HCT116 (cell line): Measurements from ENCODE around the gene ST6GALNAC5. TPM values are rescaled to one million over a fixed set of nuclear protein-coding genes. Genes with fewer than 3 reads are reported as not detected.

ENCODE experiments used
- ATAC-seq: fragments of 200-7000 bp; cut with Tn5 transposase; 2 replicates; pipeline ENCODE4 v1.9.1; 2020; ENCODE audit warnings: mild to moderate bottlenecking, moderate library complexity
- BruUV-seq: library from RNA; stranded (reverse); fragments of 400-500 nt; replicated peaks from 2 replicates; lab custom pipeline; 2021; lab: Mats Ljungman, UMichigan
- CTCF ChIA-PET: fragments of 300-600 bp; sonication (Branson Sonifier 250); formaldehyde crosslinking; loops from one replicate; lab custom pipeline; 2021; ENCODE audit warnings: antibody characterized with exemption; lab: Charles Lee
- POLR2A ChIA-PET: fragments of 300-600, 350-600 bp; sonication (Branson Sonifier 250); formaldehyde crosslinking; loops from one replicate; lab custom pipeline; 2021; ENCODE audit warnings: antibody characterized with exemption; lab: Charles Lee
- RAD21 ChIA-PET, 2 experiments: fragments of 300-600 bp; sonication (Branson Sonifier 250); formaldehyde crosslinking; loops; one replicate each; lab custom pipeline; 2023; ENCODE audit warnings: low total read pairs in 2 of 2; ENCODE audit not compliant: uncharacterized antibody in 2 of 2, unreplicated experiment in 2 of 2, low non-redundant PET in 1 of 2; lab: Charles Lee
- DNase-seq: peaks from one replicate; pipeline ENCODE4 v3.0.0-alpha.2; 2010; ENCODE audit warnings: low read depth, low spot score
- H2AFZ ChIP-seq: fragments of 200-600 bp; shearing (Covaris generic), sonication (generic); 2 replicates; pipeline ENCODE4 v1.6.1; 2017; ENCODE audit warnings: low read depth, mixed run types, mixed read lengths, antibody characterized with exemption, low read length; ENCODE audit not compliant: poor library complexity, severe bottlenecking
- H3K27ac ChIP-seq: 2 replicates; pipeline ENCODE4 v1.5.1; 2012; ENCODE audit warnings: low read depth, low read length
- H3K27me3 ChIP-seq: fragments of 200-600 bp; sonication (generic); 2 replicates; pipeline ENCODE4 v1.6.1; 2016; ENCODE audit warnings: mixed run types, low read length, mixed read lengths; ENCODE audit not compliant: insufficient read depth
- H3K36me3 ChIP-seq, 2 experiments: fragments of 200-500 bp in 1 of 2; fragments of 200-600 bp in 1 of 2; sonication (Bioruptor generic) in 1 of 2; sonication (generic) in 1 of 2; 2 replicates each; pipeline versions ENCODE4 v1.5.1 to v1.6.1; 2014 to 2016; ENCODE audit warnings: low read length in 2 of 2, inconsistent platforms in 1 of 2, mixed read lengths in 1 of 2, mixed run types in 1 of 2; ENCODE audit not compliant: insufficient read depth in 2 of 2, control insufficient read depth in 1 of 2
- H3K4me1 ChIP-seq, 2 experiments: fragments of 200-600 bp in 1 of 2; sonication (generic) in 1 of 2; 2 replicates each; pipeline versions ENCODE4 v1.5.1 to v1.6.1; 2012 to 2017; ENCODE audit warnings: low read length in 2 of 2, inconsistent platforms in 1 of 2, mild to moderate bottlenecking in 1 of 2, mixed read lengths in 1 of 2, mixed run types in 1 of 2, moderate library complexity in 1 of 2; ENCODE audit not compliant: insufficient read depth in 2 of 2, control insufficient read depth in 1 of 2
- H3K4me2 ChIP-seq: fragments of 200-600 bp; sonication (generic); 2 replicates; pipeline ENCODE4 v1.6.1; 2017; ENCODE audit warnings: mixed run types, low read length, mixed read lengths
- H3K4me3 ChIP-seq, 2 experiments: fragments of 200-600 bp in 1 of 2; sonication (generic) in 1 of 2; replicated peaks in 1 of 2; 2 replicates each; pipeline ENCODE4 v1.5.1; 2011 to 2016; ENCODE audit warnings: low read length in 2 of 2, control low read depth in 1 of 2, low read depth in 1 of 2, mild to moderate bottlenecking in 1 of 2, mixed read lengths in 1 of 2, mixed run types in 1 of 2
- H3K79me2 ChIP-seq: fragments of 200-600 bp; sonication (generic); 2 replicates; pipeline ENCODE4 v1.6.1; 2017; ENCODE audit warnings: mild to moderate bottlenecking, mixed run types, low read length, moderate library complexity, mixed read lengths; ENCODE audit not compliant: insufficient read depth
- H3K9ac ChIP-seq: fragments of 200-600 bp; sonication (generic); 2 replicates; pipeline ENCODE4 v1.6.1; 2016; ENCODE audit warnings: low read length, mixed read lengths
- H3K9me2 ChIP-seq: fragments of 200-600 bp; sonication (generic), shearing (Covaris generic); 2 replicates; pipeline ENCODE4 v1.6.1; 2017; ENCODE audit warnings: mixed run types, mild to moderate bottlenecking, moderate library complexity; ENCODE audit not compliant: insufficient read depth
- H3K9me3 ChIP-seq, 2 experiments: fragments of 200-500 bp in 1 of 2; fragments of 200-600 bp in 1 of 2; sonication (Bioruptor generic) in 1 of 2; sonication (generic) in 1 of 2; 2 replicates each; pipeline ENCODE4 v1.6.1; 2014 to 2017; ENCODE audit warnings: low read length in 2 of 2, mixed read lengths in 2 of 2, inconsistent platforms in 1 of 2, low read depth in 1 of 2, mild to moderate bottlenecking in 1 of 2, mixed run types in 1 of 2, moderate library complexity in 1 of 2; ENCODE audit not compliant: control insufficient read depth in 1 of 2, insufficient read depth in 1 of 2
- H4K20me1 ChIP-seq: fragments of 200-600 bp; sonication (generic), shearing (Covaris generic); 2 replicates; pipeline ENCODE4 v1.6.1; 2017; ENCODE audit warnings: mixed run types, mild to moderate bottlenecking, moderate library complexity; ENCODE audit not compliant: insufficient read depth
- CEBPB ChIP-seq: IDR thresholded peaks from 2 replicates; pipeline ENCODE4 v1.6.1; 2012; ENCODE audit warnings: low read depth
- EGR1 ChIP-seq: IDR thresholded peaks from 2 replicates; pipeline ENCODE4 v1.6.1; 2012; ENCODE audit warnings: low read depth
- ELF1 ChIP-seq: IDR thresholded peaks from 2 replicates; pipeline ENCODE4 v1.6.1; 2012; ENCODE audit warnings: low read depth, borderline replicate concordance
- EZH2 ChIP-seq: fragments of 200-600 bp; sonication (generic); IDR thresholded peaks from 2 replicates; pipeline ENCODE4 v1.6.1; 2017; ENCODE audit warnings: antibody characterized with exemption, mixed run types
- JUND ChIP-seq: IDR thresholded peaks from 2 replicates; pipeline ENCODE4 v1.6.1; 2012
- POLR2A ChIP-seq: IDR thresholded peaks from 2 replicates; pipeline ENCODE4 v1.7.0; 2011; ENCODE audit warnings: borderline replicate concordance; ENCODE audit not compliant: insufficient read depth, insufficient read length; ENCODE audit errors: extremely low read depth
- POLR2AphosphoS5 ChIP-seq: IDR thresholded peaks from 2 replicates; pipeline ENCODE4 v1.6.1; 2011; ENCODE audit warnings: mild to moderate bottlenecking, low read depth, low read length, moderate library complexity
- SIN3A ChIP-seq: IDR thresholded peaks from 2 replicates; pipeline ENCODE4 v1.6.1; 2012; ENCODE audit warnings: low read depth
- SP1 ChIP-seq: IDR thresholded peaks from 2 replicates; pipeline ENCODE4 v1.6.1; 2012; ENCODE audit warnings: low read depth
- SRF ChIP-seq: IDR thresholded peaks from 2 replicates; pipeline ENCODE4 v1.6.1; 2012; ENCODE audit warnings: low read depth
- TCF7L2 ChIP-seq: IDR thresholded peaks from 2 replicates; pipeline ENCODE4 v1.7.0; 2011; ENCODE audit warnings: borderline replicate concordance, inconsistent platforms; ENCODE audit not compliant: insufficient read depth, insufficient read length; ENCODE audit errors: extremely low read depth
- YY1 ChIP-seq: IDR thresholded peaks from 2 replicates; pipeline ENCODE4 v1.6.1; 2011; ENCODE audit warnings: low read length, low read depth, moderate library complexity, mild to moderate bottlenecking; ENCODE audit not compliant: insufficient replicate concordance; ENCODE audit errors: extremely low read depth
- ZNF274 ChIP-seq: fragments of 200-500 bp; sonication (Bioruptor generic); IDR thresholded peaks from 2 replicates; pipeline ENCODE4 v1.6.1; 2014; ENCODE audit warnings: mild to moderate bottlenecking, low read depth, low read length, inconsistent platforms
- intact Hi-C: fragments of 100-400 bp; cut with micrococcal nuclease; formaldehyde crosslinking; loops from 2 replicates; pipeline ENCODE4 v1.10.0; 2022
- total RNA-seq: library from RNA; stranded (reverse); gene quantifications from one replicate; pipeline ENCODE4 v1.2.1, GENCODE V29; 2021; ENCODE audit not compliant: unreplicated experiment
- TF ChIP-seq, protein P1 (sequence below): IDR thresholded peaks from 2 replicates; pipeline ENCODE4 v1.6.1; 2012
- TF ChIP-seq, protein P2 (sequence below), 3 experiments: fragments of 200-600 bp in 1 of 3; sonication (generic) in 1 of 3; IDR thresholded peaks in 2 of 3; conservative IDR thresholded peaks in 1 of 3; 2 replicates each; pipeline ENCODE4 v1.5.1; 2012 to 2017; ENCODE audit warnings: low read depth in 2 of 3, low read length in 2 of 3, antibody characterized with exemption in 1 of 3, borderline replicate concordance in 1 of 3, control low read depth in 1 of 3, mild to moderate bottlenecking in 1 of 3, mixed read lengths in 1 of 3, mixed run types in 1 of 3, moderate library complexity in 1 of 3; ENCODE audit not compliant: insufficient read depth in 1 of 3
- TF ChIP-seq, protein P3 (sequence below): IDR thresholded peaks from 2 replicates; pipeline ENCODE4 v1.6.1; 2012

Gene ST6GALNAC5
- total RNA-seq, 1 experiment from 2014 or later: 1.2 TPM

DNA sequence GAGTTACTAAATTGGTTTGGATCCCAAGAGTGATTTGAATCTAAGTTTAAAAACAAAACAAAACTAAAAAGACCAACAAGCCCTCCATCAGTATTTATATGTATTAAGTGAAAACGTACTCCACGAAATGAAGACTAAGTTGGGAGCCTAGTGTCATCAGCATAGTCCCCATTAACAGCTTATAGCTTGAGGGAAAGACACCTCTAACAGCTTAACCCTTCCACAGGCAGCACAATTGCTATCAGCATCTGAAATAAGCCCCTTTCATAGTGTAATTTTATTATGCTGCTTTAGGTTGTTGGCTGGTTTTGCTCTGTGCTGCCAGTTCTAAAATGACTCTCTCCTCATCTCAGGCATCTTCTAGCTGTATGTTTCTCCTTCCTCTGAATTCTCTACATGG lies 25.8 kb upstream of the ST6GALNAC5 start:
- no peak overlapping the region for H3K4me2 ChIP-seq
- H3K4me3 ChIP-seq: no peak overlapping the region
- no peak overlapping the region for H2AFZ ChIP-seq
- no peak for TF ChIP-seq POLR2AphosphoS5
- no peak for TF ChIP-seq SIN3A
- TF ChIP-seq ZNF274: no peak
- no peak for TF ChIP-seq JUND
- TF ChIP-seq CEBPB: no peak
- no peak for TF ChIP-seq YY1
- TF ChIP-seq SRF: no peak
- no peak for TF ChIP-seq EZH2
- no peak for TF ChIP-seq EGR1
- no peak for TF ChIP-seq POLR2A
- TF ChIP-seq, protein P1, sequence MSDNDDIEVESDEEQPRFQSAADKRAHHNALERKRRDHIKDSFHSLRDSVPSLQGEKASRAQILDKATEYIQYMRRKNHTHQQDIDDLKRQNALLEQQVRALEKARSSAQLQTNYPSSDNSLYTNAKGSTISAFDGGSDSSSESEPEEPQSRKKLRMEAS: no peak
- TF ChIP-seq, all 23 proteins: peak for 0
- ATAC-seq (no peak), DNase-seq (no peak)
- RAD21 ChIA-PET: no interaction called here
- Histone ChIP-seq H3K4me1 (no peaks in the 10 kb centered on the region), H3K27me3 (no peaks in the 10 kb centered on the region), H3K36me3 (no peaks in the 10 kb centered on the region), H3K79me2 (no peaks in the 10 kb centered on the region), H3K27ac (no peak overlapping the region), H3K9me2 (no peaks in the 10 kb centered on the region), H4K20me1 (no peaks in the 10 kb centered on the region), H3K9me3 (no peaks in the 10 kb centered on the region), H3K9ac (no peak overlapping the region)
- intact Hi-C loops: no loop called here
- CTCF ChIA-PET: no interaction called here
- POLR2A ChIA-PET: no interaction called here
- BruUV-seq: no TSS peak

DNA sequence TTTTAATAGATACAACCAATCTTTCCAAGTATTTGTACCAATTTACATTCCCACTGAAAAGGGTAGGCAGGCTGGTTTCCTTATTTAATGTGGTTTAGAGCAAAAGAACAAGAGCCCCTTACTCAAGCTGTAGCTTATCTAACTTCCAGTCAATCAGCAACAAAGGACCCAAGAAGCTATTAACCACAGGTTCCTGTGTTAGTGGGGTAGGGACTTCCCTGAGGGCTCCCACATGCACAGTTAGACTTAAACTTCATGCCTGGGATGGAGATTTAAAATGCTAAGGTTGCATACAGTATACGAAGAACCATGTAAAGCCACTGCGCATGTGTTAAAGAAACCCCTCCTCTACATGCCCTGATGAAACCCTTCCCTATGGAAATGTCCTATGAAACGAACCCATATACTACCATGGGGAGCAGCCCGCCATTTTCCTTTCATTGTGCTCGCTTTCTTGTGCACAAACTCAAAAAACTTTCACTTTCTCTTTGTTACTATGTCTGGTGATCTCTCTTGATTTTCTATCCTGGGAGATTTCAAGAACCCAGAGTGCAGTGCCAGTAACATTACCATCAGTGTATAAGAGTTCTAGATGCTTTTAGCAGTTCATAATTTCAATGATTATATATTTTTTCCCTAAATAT lies 23.3 kb upstream of the ST6GALNAC5 start:
- H3K4me1 ChIP-seq: no peaks in the 10 kb centered on the region
- BruUV-seq: no TSS peak
- H3K4me3 ChIP-seq: no peak overlapping the region
- no peak overlapping the region for H3K9ac ChIP-seq
- ChIA-PET CTCF (no interaction called here), POLR2A (no interaction called here), RAD21 (no interaction called here)
- H3K79me2 ChIP-seq: no peaks in the 10 kb centered on the region
- no peaks in the 10 kb centered on the region for H3K36me3 ChIP-seq
- no peaks in the 10 kb centered on the region for H3K9me2 ChIP-seq
- no peak overlapping the region for H2AFZ ChIP-seq
- no peak overlapping the region for H3K27ac ChIP-seq
- peaks cover 0 to 4% of the 10 kb centered on the region in 2 experiments; a peak in 1 of 4 replicates for H3K9me3 ChIP-seq
- no peak for DNase-seq
- no peaks in the 10 kb centered on the region for H4K20me1 ChIP-seq
- no peak overlapping the region for H3K4me2 ChIP-seq
- intact Hi-C loops: no loop called here
- no peaks in the 10 kb centered on the region for H3K27me3 ChIP-seq
- no peak for ATAC-seq
- TF ChIP-seq, protein P1: no peak
- TF ChIP-seq TCF7L2 (no peak), POLR2AphosphoS5 (no peak), EGR1 (no peak), SRF (no peak), ELF1 (no peak), YY1 (no peak), SP1 (no peak)
- TF ChIP-seq, protein P2, sequence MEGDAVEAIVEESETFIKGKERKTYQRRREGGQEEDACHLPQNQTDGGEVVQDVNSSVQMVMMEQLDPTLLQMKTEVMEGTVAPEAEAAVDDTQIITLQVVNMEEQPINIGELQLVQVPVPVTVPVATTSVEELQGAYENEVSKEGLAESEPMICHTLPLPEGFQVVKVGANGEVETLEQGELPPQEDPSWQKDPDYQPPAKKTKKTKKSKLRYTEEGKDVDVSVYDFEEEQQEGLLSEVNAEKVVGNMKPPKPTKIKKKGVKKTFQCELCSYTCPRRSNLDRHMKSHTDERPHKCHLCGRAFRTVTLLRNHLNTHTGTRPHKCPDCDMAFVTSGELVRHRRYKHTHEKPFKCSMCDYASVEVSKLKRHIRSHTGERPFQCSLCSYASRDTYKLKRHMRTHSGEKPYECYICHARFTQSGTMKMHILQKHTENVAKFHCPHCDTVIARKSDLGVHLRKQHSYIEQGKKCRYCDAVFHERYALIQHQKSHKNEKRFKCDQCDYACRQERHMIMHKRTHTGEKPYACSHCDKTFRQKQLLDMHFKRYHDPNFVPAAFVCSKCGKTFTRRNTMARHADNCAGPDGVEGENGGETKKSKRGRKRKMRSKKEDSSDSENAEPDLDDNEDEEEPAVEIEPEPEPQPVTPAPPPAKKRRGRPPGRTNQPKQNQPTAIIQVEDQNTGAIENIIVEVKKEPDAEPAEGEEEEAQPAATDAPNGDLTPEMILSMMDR (IDR thresholded peaks at IDR 0.05 in 2 of 3, conservative IDR thresholded peaks at IDR 0.05 in 1 of 3; ENCODE audit: borderline replicate concordance in 1 of 3, insufficient read depth in 1 of 3, low read depth in 2 of 3, low read length in 2 of 3): no peak
- TF ChIP-seq, protein P3, sequence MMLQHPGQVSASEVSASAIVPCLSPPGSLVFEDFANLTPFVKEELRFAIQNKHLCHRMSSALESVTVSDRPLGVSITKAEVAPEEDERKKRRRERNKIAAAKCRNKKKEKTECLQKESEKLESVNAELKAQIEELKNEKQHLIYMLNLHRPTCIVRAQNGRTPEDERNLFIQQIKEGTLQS: no peak
